Jurkat, Clone E6-1 (cell line): Measurements from ENCODE around the gene SRRM2. TPM values are rescaled to one million over a fixed set of nuclear protein-coding genes. Genes with fewer than 3 reads are reported as not detected.

Experiments used
- DNase-seq: peaks from one replicate; pipeline ENCODE4 v3.0.0-alpha.2; 2011; ENCODE audit warnings: low read depth, low spot score
- H3K4me3 ChIP-seq: 2 replicates; pipeline ENCODE4 v1.5.1; 2011; ENCODE audit warnings: mild to moderate bottlenecking, low read length, control low read depth, moderate library complexity
- polyA plus RNA-seq: library from polyadenylated mRNA; unstranded; fragments of >200 nt; gene quantifications from one replicate; pipeline ENCODE4 v1.2.1, GENCODE V29; 2012; ENCODE audit warnings: missing spikeins; ENCODE audit not compliant: insufficient read length, insufficient read depth

The SRRM2 gene
- polyA plus RNA-seq, result 481 TPM

- DNase-seq, result peak; percentile 96
- H3K4me3 ChIP-seq, result peak within 1 kb of the TSS; percentile 79
Observed at GRCh38 chr16:2752035-2752849, at the start of gene SRRM2. Gene SRRM2, plus strand, starts transcription at chr16:2752638. Its CDS starts 3,727 bp downstream, at chr16:2756365.

GRCh38 chr16:2702871-2703745, 49.3 kb upstream of the SRRM2 start:
- no peak for DNase-seq
- no peak overlapping the region for H3K4me3 ChIP-seq

- no peak for DNase-seq
- no peak overlapping the region for H3K4me3 ChIP-seq
Observed at GRCh38 chr16:2704166-2704982, 48.1 kb upstream of the SRRM2 start.

- DNase-seq, result no peak
- H3K4me3 ChIP-seq, result no peak overlapping the region
Observed at GRCh38 chr16:2704983-2705275, 47.5 kb upstream of the SRRM2 start.

GRCh38 chr16:2705351-2705750, 47.1 kb upstream of the SRRM2 start:
- no peak for DNase-seq
- no peak overlapping the region for H3K4me3 ChIP-seq

- DNase-seq, result no peak
- no peak overlapping the region for H3K4me3 ChIP-seq
Observed at GRCh38 chr16:2706085-2706484, 46.4 kb upstream of the SRRM2 start.

- DNase-seq, result no peak
- H3K4me3 ChIP-seq, result no peak overlapping the region
Observed at GRCh38 chr16:2706611-2707311, 45.7 kb upstream of the SRRM2 start.

- DNase-seq, result no peak
Observed at GRCh38 chr16:2707368-2708289, 44.8 kb upstream of the SRRM2 start.

GRCh38 chr16:2708290-2708639, 44.2 kb upstream of the SRRM2 start:
- H3K4me3 ChIP-seq, result no peak overlapping the region

More at GRCh38 chr16:2707368-2708289, 44.8 kb upstream of the SRRM2 start:
- no peak overlapping the region for H3K4me3 ChIP-seq

GRCh38 chr16:2708955-2709587, 43.4 kb upstream of the SRRM2 start:
- no peak for DNase-seq
- no peak overlapping the region for H3K4me3 ChIP-seq

More at GRCh38 chr16:2708290-2708639, 44.2 kb upstream of the SRRM2 start:
- no peak for DNase-seq

GRCh38 chr16:2709588-2709984, 42.9 kb upstream of the SRRM2 start:
- no peak for DNase-seq
- no peak overlapping the region for H3K4me3 ChIP-seq

GRCh38 chr16:2710021-2710710, 42.3 kb upstream of the SRRM2 start:
- DNase-seq, result no peak
- H3K4me3 ChIP-seq, result no peak overlapping the region

- no peak for DNase-seq
- no peak overlapping the region for H3K4me3 ChIP-seq
Observed at GRCh38 chr16:2710711-2711231, 41.7 kb upstream of the SRRM2 start.

GRCh38 chr16:2711370-2712062, 40.9 kb upstream of the SRRM2 start:
- DNase-seq, result no peak
- no peak overlapping the region for H3K4me3 ChIP-seq

- H3K4me3 ChIP-seq, result no peak overlapping the region
- DNase-seq, result no peak
Observed at GRCh38 chr16:2712063-2712441, 40.4 kb upstream of the SRRM2 start.

- no peak for DNase-seq
Observed at GRCh38 chr16:2712546-2712945, 39.9 kb upstream of the SRRM2 start.

More at GRCh38 chr16:2712546-2712945, 39.9 kb upstream of the SRRM2 start:
- H3K4me3 ChIP-seq, result no peak overlapping the region
